Urinary bladder (tissue), 4 donors: ENCODE data around the gene CHDH. TPM values are rescaled to one million over a fixed set of nuclear protein-coding genes. Genes with fewer than 3 reads are reported as not detected.

Source experiments
- DNase-seq: peaks from one replicate; pipeline ENCODE4 v3.0.0-alpha.2; 2015; ENCODE audit errors: extremely low spot score
- H3K27ac ChIP-seq: one replicate; pipeline ENCODE4 v1.5.1; 2013; ENCODE audit warnings: low read depth, mild to moderate bottlenecking, moderate library complexity
- H3K36me3 ChIP-seq: one replicate; pipeline ENCODE4 v1.6.1; 2013; ENCODE audit warnings: mild to moderate bottlenecking, moderate library complexity; ENCODE audit not compliant: insufficient read depth
- H3K4me1 ChIP-seq: one replicate; pipeline ENCODE4 v1.6.1; 2013; ENCODE audit warnings: mild to moderate bottlenecking, moderate library complexity; ENCODE audit not compliant: insufficient read depth
- H3K4me3 ChIP-seq: one replicate; pipeline ENCODE4 v1.5.1; 2013; ENCODE audit warnings: low read depth, low read length
- WGBS: extraction: QIAGEN DNeasy Blood & Tissue Kit; methylation state at CpG from one replicate; pipeline ENCODE4 v1.1.7; 2013; 5-methylcytosine and 5-hydroxymethylcytosine counted together
- polyA plus RNA-seq: library from polyadenylated mRNA; stranded (reverse); fragments of 200-250 nt; gene quantifications from one replicate; pipeline ENCODE4 v1.2.3, GENCODE V29; 2013
- total RNA-seq: library from RNA; depleted of rRNA; stranded (reverse); fragments of >200 nt; gene quantifications from one replicate; pipeline ENCODE4 v1.2.3, GENCODE V29; 2014
- donor health status: healthy with polysubstance abuse.
- donor health status: healthy.

CHDH gene
- total and polyA plus RNA-seq, 2 donors: 0.49 to 0.58 TPM

DNA sequence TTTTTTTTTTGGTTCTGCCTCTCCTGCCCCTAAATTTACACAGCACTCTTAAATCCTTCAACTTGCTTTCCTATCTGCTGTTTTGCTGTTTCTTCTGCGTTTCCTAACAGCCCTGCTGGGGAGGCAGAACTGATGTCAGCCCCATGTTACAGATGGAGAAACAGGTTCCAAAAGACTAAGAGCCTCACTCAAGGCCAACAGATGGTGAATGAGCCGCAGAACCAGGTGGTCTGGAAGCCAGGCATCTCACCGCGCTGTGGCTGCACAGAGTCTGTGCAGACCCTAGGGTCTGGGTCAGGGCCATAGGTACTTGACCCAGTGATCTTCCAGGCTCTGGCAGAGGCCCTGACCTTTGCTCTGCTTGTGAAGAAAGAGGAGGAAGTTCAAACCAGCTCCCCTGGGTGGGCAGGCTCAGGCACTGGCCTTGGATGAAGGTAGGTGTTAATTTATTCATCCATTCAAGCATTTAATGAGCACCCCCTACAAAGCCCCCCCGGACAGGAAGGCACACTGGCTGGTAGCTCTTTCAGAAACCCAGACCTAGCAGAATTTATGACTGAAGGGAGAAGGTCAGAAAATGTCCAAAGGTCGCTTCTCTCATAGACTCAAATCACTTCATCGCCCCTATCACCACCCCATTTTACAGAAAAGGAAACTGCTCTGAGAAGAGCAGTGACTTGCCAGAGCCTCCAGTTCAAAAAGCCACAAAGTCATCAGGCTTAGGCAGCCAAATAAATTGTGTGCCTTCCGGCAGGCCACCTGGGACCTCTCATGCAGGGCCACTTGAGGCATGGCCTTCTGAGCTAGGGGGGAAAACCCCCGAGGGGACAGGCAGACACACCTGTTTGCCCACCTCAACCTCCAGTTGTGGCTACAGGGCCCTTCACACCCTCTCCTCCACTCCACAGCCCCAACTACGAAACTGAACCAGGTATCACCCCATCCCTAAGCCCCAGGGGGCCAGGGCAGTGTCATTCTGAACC is 2.7 kb downstream of the CHDH start:
- no peak overlapping the region for H3K4me3 ChIP-seq
- no peaks in the 10 kb centered on the region for H3K4me1 ChIP-seq
- H3K27ac ChIP-seq: no peak overlapping the region
- H3K36me3 ChIP-seq: no peaks in the 10 kb centered on the region
- no peak for DNase-seq
- WGBS: 85% methylated on average over 10 of the region's 10 CpGs

DNA sequence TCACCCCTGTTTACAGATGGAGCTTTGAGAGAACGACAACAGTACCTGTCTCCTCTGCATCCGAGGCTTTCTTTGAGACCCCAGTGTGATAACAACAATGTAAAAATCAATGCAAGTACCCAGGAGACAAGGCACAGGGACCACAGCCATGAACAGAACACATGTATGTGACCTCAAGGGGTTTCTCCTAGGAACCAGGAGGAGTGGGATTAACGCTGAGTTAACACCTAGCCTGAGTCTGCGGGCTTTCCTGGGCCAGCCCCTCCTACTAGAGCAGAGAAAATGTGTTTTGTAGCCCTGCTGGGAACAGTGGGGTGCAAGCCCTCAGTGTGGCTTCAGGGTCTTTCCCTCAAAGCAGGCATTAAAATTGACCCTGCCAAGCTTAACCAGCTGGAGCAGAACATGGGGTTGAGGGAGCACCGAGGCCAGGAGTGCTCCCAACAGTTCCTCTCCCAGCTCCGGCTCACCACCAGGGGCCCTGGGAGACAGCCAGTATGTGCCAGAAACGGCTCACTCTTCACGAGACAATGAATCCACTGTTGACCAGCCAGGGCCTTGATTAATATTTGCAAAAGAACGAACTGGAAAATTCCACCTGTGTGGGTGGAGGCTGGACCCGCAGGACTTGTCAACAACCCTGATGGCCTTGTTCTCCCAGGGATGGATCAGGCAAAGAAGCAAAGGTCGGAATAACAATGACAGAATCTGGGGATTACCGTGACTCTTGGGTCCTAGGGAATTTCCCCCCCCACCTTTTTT is 3.6 kb downstream of the CHDH start:
- peak; percentile 14 for DNase-seq
- 56% methylated on average over 12 of the region's 12 CpGs for WGBS
- no peaks in the 10 kb centered on the region for H3K36me3 ChIP-seq
- H3K4me1 ChIP-seq: no peaks in the 10 kb centered on the region
- no peak overlapping the region for H3K4me3 ChIP-seq
- H3K27ac ChIP-seq: no peak overlapping the region

DNA sequence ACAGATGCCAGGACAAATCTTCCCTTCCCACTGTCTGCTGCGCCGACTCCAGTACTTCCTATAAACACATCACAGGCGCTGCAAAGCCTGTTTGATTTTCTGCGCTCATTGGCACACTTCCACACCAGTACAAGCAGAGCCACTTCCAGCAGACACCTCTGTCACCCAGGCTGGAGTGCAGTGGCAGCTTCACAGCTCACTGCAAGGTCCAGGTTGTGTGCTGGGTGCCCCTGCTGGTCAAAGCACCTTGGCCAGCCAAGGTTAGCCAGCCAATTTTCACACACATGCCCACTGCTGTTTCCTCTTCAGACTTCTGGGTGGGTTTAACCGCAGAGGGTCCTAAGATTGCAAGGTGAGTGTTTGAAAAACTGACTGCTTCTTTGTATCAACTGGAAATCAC is 4.9 kb downstream of the CHDH start:
- Histone ChIP-seq H3K4me3 (no peak overlapping the region), H3K36me3 (no peaks in the 10 kb centered on the region), H3K27ac (no peak overlapping the region), H3K4me1 (no peaks in the 10 kb centered on the region)
- 75% methylated on average over 5 of the region's 5 CpGs for WGBS
- DNase-seq: no peak

DNA sequence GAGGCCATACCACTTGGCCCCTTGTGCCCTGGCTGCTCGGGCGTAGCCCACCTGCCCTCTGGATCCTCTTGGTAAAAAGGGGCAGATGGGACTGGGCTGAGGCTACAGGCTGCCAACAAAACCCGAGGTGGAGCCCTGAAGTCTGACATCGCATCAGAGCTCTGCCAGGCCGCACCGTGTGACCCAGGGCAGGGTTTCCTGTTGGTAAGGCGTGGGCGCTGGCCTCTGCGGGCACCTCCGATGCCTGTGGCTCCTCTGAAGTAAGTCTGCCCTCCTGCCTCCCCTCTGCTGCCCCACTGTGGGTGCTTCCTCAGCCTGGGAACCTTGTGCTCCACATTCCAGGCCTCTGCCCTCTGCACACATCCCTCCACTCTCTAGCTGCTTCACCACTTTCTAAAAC is 8.9 kb downstream of the CHDH start:
- Histone ChIP-seq H3K4me1 (no peaks in the 10 kb centered on the region), H3K4me3 (no peak overlapping the region), H3K27ac (no peak overlapping the region), H3K36me3 (no peaks in the 10 kb centered on the region)
- no peak for DNase-seq
- WGBS: 89% methylated on average over 10 of the region's 10 CpGs

DNA sequence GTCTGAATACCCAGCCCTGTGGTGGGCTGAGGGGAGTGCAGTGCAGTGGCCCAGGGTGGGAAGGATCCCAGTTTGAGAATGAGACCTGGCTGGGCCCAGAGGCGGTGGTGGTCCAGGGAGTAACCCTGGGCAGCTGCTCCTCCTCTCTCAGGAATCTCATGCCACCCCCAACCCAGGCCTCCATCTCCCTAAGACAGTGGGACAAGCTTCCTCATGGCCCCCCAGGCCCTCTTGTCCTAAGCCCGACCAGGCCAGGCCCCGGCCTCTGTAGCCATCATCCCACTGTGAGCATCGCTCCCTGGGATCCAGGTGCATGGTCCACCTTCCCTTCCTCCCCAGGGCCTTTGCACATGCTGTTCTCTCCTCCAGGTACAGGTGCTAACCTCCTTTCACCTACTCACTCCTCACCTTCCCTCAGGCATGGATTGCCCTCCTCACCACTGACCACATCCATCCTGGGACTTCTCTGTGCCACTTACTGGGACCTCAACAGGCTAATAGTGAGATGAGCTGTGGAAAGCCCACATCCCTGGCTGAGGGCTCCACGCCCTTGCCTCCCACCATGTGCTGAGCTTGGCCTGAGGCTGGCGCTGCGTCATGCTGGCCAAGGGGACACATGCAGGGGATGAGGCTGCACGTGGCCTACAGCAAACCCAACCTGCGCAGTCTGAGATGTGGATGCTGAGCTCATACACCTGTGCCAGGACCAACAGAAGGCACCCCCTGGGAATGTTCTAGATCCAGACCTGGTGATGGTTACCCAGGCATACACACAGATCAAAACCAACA is 9.9 kb downstream of the CHDH start:
- Histone ChIP-seq H3K36me3 (no peaks in the 10 kb centered on the region), H3K4me1 (no peaks in the 10 kb centered on the region), H3K27ac (no peak overlapping the region), H3K4me3 (no peak overlapping the region)
- WGBS: 97% methylated on average over 9 of the region's 9 CpGs
- DNase-seq: no peak

DNA sequence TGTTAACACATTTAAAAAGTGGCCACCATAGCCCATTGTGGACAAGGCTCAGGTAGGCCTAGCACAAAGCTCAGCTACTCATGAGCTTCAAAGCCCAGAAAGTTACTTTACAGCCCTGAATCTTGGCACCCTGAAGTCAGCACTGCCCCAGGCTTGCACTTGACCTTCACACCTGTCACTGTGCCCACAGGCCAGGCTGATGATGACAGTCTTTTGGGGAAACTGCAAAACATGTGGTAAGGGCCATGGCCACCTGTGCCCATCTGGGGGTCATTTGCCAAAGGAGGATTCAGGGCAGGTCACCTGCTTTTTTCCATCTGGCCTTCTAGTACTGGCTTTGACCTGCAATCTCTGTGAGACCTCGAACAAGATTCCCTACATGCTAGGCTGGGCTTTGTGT is 11.0 kb downstream of the CHDH start:
- Histone ChIP-seq H3K4me1 (no peaks in the 10 kb centered on the region), H3K27ac (no peak overlapping the region), H3K36me3 (no peaks in the 10 kb centered on the region), H3K4me3 (no peak overlapping the region)
- DNase-seq: no peak
- 88% methylated on average over 1 of the region's 1 CpG for WGBS

DNA sequence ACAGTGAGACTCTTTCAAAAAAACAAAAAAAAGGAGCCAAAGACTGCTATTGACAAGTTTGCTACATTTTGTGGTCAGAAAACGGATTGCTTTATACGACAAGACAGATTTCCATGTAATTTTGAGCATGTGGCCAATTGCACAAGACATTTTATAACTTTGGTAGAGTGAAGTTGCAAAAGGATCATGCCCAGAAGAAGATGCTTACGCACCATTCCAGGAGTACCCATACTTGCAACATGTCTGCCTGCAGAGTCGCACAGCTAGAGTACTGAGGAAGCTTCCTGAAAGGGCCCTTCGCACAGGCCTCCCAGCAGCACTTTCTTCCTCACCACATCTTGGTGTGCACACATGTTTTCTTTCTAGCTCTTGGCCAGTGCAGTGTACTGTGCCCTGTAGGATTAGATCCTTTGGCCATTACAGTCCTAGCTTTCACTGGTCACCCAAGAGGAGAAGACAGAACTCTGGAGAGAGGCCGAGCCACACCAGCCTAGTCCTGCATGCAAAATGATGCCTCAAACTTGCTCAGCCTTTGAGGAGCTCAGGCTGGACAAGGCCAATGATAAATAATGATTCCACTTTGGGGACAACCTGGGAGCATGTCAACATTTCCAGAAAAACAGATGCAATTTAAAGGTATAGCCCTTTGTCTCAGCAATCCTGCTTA is 11.7 kb downstream of the CHDH start:
- WGBS: 87% methylated on average over 6 of the region's 6 CpGs
- no peaks in the 10 kb centered on the region for H3K4me1 ChIP-seq
- H3K4me3 ChIP-seq: no peak overlapping the region
- no peak for DNase-seq
- H3K36me3 ChIP-seq: no peaks in the 10 kb centered on the region
- H3K27ac ChIP-seq: no peak overlapping the region

DNA sequence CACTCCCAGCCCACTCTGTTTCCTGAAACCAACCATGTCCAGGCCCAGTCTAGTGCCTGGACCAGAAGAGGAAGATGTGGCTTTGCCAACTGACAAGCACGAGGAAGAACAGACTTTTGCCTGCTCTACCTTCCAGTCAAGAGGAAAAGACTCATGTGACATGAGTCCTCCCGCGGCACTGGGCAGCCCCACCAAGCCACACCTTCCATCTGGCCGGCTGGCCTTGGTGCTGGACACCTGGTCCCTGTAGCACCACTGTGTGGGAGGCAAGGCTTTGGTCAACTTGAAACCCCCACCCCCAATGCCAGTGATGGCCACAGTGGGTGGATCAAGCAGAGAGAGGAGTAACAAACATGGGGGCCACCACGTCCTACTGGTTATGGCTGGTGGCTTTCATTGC is 12.5 kb downstream of the CHDH start:
- Histone ChIP-seq H3K27ac (no peak overlapping the region), H3K36me3 (no peaks in the 10 kb centered on the region), H3K4me3 (no peak overlapping the region), H3K4me1 (no peaks in the 10 kb centered on the region)
- 90% methylated on average over 5 of the region's 5 CpGs for WGBS
- DNase-seq: no peak

DNA sequence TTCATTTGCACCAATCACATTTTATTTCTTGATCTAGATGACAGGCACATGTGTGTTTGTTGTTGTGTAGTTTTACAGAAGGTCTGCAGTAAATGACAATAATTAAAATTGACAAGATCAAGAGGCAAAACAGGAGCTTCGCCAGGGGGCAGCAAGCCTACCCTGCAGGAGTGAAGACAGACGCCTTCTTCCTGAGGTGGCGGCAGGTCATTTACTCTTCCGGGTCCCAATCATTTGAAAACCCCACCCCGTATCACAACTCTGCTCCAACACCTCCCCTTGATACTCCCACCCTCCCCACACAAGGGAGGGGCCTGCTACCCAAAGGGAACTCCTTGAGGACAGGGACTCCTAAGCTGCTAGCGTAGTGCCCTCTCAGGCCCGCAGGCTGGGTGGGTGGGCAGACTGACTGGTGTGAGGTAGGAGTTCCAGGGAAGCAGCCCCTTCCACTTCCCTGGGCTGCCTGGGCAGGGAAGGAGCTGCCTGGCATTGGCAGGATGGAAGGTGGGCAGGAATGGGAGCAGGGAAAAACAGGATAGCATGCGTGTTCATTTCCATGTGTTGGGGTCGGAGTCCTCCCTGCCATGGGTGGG is 13.1 kb downstream of the CHDH start:
- Histone ChIP-seq H3K27ac (no peak overlapping the region), H3K4me1 (no peaks in the 10 kb centered on the region), H3K4me3 (no peak overlapping the region), H3K36me3 (no peaks in the 10 kb centered on the region)
- no peak for DNase-seq
- WGBS: 85% methylated on average over 9 of the region's 9 CpGs

DNA sequence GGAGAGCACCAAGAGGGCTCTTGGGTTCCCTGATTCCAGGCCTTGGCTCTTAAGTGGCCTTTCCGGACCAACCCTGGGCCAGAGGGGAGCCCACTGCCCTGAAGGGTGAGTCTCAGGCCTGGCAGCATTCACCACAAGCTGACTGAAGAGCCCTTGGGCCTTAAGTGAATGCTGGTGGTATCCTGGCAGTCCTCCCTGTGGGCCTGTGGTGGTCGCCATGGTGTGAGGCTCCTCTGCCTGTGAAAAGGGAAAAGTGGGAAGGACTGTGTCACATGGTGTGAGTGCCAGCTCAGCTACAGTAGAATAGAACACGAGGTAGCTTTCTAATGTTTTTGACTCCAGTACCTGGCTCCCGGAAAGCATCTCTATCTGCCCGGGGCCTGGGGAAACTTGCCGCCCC is 15.3 kb downstream of the CHDH start:
- WGBS: 91% methylated on average over 6 of the region's 6 CpGs
- no peak overlapping the region for H3K4me3 ChIP-seq
- no peak for DNase-seq
- H3K36me3 ChIP-seq: no peaks in the 10 kb centered on the region
- no peak overlapping the region for H3K27ac ChIP-seq
- H3K4me1 ChIP-seq: no peaks in the 10 kb centered on the region

DNA sequence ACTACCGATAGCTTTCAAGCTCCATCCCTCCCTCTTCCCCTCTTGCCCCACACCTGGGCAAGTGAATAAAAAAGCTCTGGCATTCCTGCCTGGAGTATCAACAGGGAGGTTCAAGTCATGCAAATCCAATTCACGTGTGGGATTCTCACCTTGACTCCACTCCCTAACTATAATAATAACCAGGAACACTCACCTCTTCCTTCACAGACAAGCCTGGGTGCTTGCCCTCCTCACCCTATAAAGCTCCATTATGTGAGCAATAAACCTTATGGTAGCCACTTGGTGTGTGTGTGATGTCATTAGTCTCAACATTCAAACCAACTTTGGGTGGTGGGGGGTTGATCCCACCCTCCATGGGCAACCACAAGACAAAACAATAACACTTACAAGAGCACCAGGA is 16.6 kb downstream of the CHDH start:
- no peak overlapping the region for H3K27ac ChIP-seq
- H3K4me3 ChIP-seq: no peak overlapping the region
- no peak for DNase-seq
- no peaks in the 10 kb centered on the region for H3K4me1 ChIP-seq
- H3K36me3 ChIP-seq: no peaks in the 10 kb centered on the region
- 66% methylated on average over 2 of the region's 2 CpGs for WGBS

DNA sequence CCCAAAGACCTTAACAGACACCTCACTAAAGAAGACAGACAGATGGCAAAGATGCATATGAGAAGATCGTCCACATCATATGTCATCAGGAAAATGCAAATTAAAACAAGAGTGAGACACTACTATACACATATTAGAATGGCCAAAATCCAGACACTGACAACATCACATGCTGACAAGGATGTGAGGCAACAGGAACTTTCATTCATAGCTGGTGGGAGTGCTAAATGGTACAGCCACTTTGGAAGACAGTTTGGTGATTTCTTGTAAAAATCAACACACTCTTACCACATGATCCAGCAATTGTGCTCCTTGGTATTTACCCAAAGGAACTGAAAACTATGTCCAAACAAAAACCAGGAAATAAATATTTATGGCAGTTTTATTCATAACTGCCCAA is 17.6 kb downstream of the CHDH start:
- DNase-seq: no peak
- Histone ChIP-seq H3K36me3 (no peaks in the 10 kb centered on the region), H3K4me1 (no peaks in the 10 kb centered on the region), H3K4me3 (no peak overlapping the region), H3K27ac (no peak overlapping the region)
- 92% methylated on average over 1 of the region's 1 CpG for WGBS

DNA sequence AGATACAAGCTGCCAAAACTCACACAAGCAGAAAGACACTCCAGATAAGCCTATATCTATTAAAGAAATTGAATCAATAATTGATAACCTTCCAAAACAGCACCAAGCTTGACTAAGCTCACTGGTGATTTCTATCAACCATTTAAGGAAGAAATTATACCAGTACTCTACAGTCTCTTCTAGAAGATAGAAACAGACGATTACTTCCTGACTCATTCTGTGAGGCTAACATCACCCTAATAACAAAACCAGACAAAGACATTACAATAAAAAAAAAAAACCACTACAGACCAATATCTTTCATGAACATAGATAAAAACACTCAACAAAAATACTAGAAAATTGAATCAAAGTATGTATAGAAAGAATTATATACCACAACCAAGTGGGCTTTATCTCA is 20.2 kb downstream of the CHDH start:
- no peak for DNase-seq
- no peaks in the 10 kb centered on the region for H3K4me1 ChIP-seq
- WGBS: 25% methylated on average over 1 of the region's 1 CpG
- H3K4me3 ChIP-seq: no peak overlapping the region
- no peak overlapping the region for H3K27ac ChIP-seq
- H3K36me3 ChIP-seq: no peaks in the 10 kb centered on the region
